ENCODE measurements around the gene MIB1. TPM values are rescaled to one million over a fixed set of nuclear protein-coding genes. Genes with fewer than 3 reads are reported as not detected.

MIB1 gene
- 64.1 and 65.9 TPM in 2 replicates for total RNA-seq

DNA sequence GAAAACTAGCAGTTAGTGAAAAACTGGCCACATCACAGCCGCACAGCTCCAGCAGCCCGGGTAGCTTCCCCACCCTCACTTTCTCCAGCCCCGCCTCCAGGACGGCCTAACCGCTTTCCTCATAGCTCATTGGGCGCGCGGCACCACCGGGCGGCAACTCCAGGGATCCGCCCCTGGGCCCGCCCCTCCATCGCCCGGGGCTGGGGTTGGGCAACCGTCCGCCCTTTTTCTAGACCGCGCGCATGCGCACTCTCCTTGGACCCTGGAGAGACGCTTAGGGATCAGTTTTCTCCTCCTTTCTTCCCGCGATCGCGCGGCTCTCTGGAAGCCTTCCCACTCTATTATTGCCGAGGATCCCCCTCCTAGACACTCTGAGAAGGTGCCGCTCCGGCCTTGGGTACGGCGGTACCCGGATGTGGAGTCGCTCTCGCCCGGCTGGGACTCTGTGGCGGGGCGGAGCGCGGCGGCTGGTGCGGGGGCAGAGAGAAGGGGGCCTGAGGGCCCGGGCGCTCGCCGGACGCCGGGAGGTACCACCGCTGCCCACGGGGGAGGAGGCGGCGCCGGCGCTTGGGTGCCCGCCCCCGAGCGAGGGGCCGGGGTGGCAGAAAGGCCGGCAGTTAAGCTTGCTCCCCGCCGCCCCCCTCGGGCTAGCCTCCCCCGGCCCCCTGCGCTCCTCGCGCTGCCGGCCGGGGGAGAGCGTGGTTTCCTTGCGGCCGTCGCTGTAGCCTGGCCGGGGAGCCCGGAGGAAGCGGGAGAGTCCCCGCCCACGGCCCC is at the start of gene MIB1:
MIB1 (plus strand) TSS at position 255 of the 774 bp plus-strand sequence. CDS start 792 bp downstream, outside the sequence.

GRCh38 chr18:21704603-21705364 is 35.8 kb upstream of the MIB1 start, which contains the start of gene ABHD3:
Gene ABHD3 (minus strand): TSS chr18:21704774. CDS start chr18:21704665, 109 bp downstream.

Other genes starting within 250 kb of the MIB1 start
- gene ESCO1, start 140.1 kb upstream of the MIB1 start, total RNA-seq: 12.3 and 16.9 TPM in 2 replicates
- gene SNRPD1, start 128.5 kb upstream of the MIB1 start, total RNA-seq: 19.2 and 19.6 TPM in 2 replicates
- gene ABHD3, start 36.0 kb upstream of the MIB1 start, total RNA-seq: 6.2 and 10.3 TPM in 2 replicates